H1 (cell line): Measurements from ENCODE around the gene TRABD2B. TPM values are rescaled to one million over a fixed set of nuclear protein-coding genes. Genes with fewer than 3 reads are reported as not detected.
A peak's percentile ranks its signal among the peaks of the same experiment; 100 is the strongest.

Source experiments
- CTCF ChIA-PET: fragments of 300-600 bp; sonication (Branson Sonifier 250); formaldehyde crosslinking; loops from one replicate; lab custom pipeline; 2021; ENCODE audit not compliant: partially characterized antibody; lab: Charles Lee
- POLR2A ChIA-PET: fragments of 300-600 bp; sonication (Branson Sonifier 250); formaldehyde crosslinking; loops from one replicate; lab custom pipeline; 2021; ENCODE audit warnings: inconsistent platforms; ENCODE audit not compliant: partially characterized antibody; lab: Charles Lee
- DNase-seq, 2 experiments: peaks; one replicate each; pipeline versions ENCODE4 v3.0.0 to v3.0.0-alpha.2; 2010 to 2022; ENCODE audit warnings: low spot score in 2 of 2, low read depth in 1 of 2, mixed read lengths in 1 of 2
- FAIRE-seq: peaks from 2 replicates; lab custom pipeline; 2011; peaks lifted over from hg19 to GRCh38; lab: Jason Lieb, UNC
- H2AFZ ChIP-seq: 2 replicates; pipeline ENCODE4 v1.8.1; 2012; ENCODE audit warnings: low read length, inconsistent platforms
- H2AK5ac ChIP-seq: 2 replicates; pipeline ENCODE4 v1.6.1; 2013; ENCODE audit warnings: low read depth, low read length
- H2BK120ac ChIP-seq: replicated peaks from 2 replicates; pipeline ENCODE3; 2013; ENCODE audit warnings: low read depth, low read length, inconsistent platforms
- H2BK12ac ChIP-seq: 2 replicates; pipeline ENCODE4 v1.6.1; 2013; ENCODE audit warnings: low read depth, low read length
- H2BK15ac ChIP-seq: 2 replicates; pipeline ENCODE4 v1.6.1; 2013; ENCODE audit warnings: low read length
- H2BK20ac ChIP-seq: 2 replicates; pipeline ENCODE4 v1.6.1; 2013; ENCODE audit warnings: low read length
- H2BK5ac ChIP-seq: 2 replicates; pipeline ENCODE4 v1.6.1; 2013; ENCODE audit warnings: low read depth, low read length
- H3K14ac ChIP-seq: 2 replicates; pipeline ENCODE4 v1.6.1; 2013; ENCODE audit warnings: inconsistent platforms; ENCODE audit not compliant: insufficient read length
- H3K18ac ChIP-seq: 2 replicates; pipeline ENCODE4 v1.6.1; 2013; ENCODE audit warnings: low read length; ENCODE audit errors: extremely low read depth
- H3K23ac ChIP-seq: 2 replicates; pipeline ENCODE4 v1.6.1; 2013; ENCODE audit warnings: inconsistent platforms; ENCODE audit not compliant: insufficient read length
- H3K23me2 ChIP-seq: 2 replicates; pipeline ENCODE4 v1.6.1; 2013; ENCODE audit warnings: low read depth, low read length
- H3K27ac ChIP-seq: 2 replicates; pipeline ENCODE4 v1.6.1; 2011; ENCODE audit warnings: low read depth, low read length, inconsistent platforms
- H3K27me3 ChIP-seq, 4 experiments: replicated peaks in 1 of 4; 1 replicate in 1 of 4; 2 replicates in 3 of 4; pipeline versions ENCODE4 v1.6.1 to v1.8.1; 2011 to 2013; ENCODE audit warnings: low read length in 3 of 4, mild to moderate bottlenecking in 3 of 4, inconsistent platforms in 2 of 4, mixed read lengths in 2 of 4, moderate library complexity in 1 of 4; ENCODE audit not compliant: control insufficient read depth in 3 of 4, insufficient read depth in 3 of 4; ENCODE audit errors: extremely low read depth in 1 of 4
- H3K36me3 ChIP-seq, 4 experiments: 2 replicates each; pipeline versions ENCODE4 v1.6.1 to v1.8.1; 2011 to 2013; ENCODE audit warnings: mild to moderate bottlenecking in 4 of 4, low read length in 3 of 4, moderate library complexity in 2 of 4, control low read depth in 1 of 4, inconsistent platforms in 1 of 4; ENCODE audit not compliant: insufficient read depth in 4 of 4, control insufficient read depth in 2 of 4
- H3K4ac ChIP-seq: replicated peaks from 2 replicates; pipeline ENCODE3; 2013; ENCODE audit warnings: low read length, low read depth, mixed read lengths, inconsistent platforms; ENCODE audit not compliant: insufficient read length
- H3K4me1 ChIP-seq, 4 experiments: replicated peaks in 1 of 4; 1 replicate in 1 of 4; 2 replicates in 3 of 4; pipeline versions ENCODE4 v1.6.1 to v1.8.1; 2011 to 2013; ENCODE audit warnings: low read length in 3 of 4, inconsistent platforms in 2 of 4, mixed read lengths in 1 of 4; ENCODE audit not compliant: insufficient read depth in 4 of 4, control insufficient read depth in 3 of 4
- H3K4me2 ChIP-seq, 2 experiments: 2 replicates each; pipeline versions ENCODE4 v1.6.1 to v1.8.1; 2011 to 2013; ENCODE audit warnings: low read depth in 2 of 2, low read length in 2 of 2, control low read depth in 1 of 2, inconsistent platforms in 1 of 2, mild to moderate bottlenecking in 1 of 2; ENCODE audit not compliant: insufficient read depth in 1 of 2
- H3K4me3 ChIP-seq, 4 experiments: fragments of 200-600, 300-600 bp in 1 of 4; sonication (generic), shearing (Covaris generic), sonication (Bioruptor Twin) in 1 of 4; 2 replicates each; pipeline versions ENCODE4 v1.5.1 to v1.8.1; 2011 to 2016; ENCODE audit warnings: low read length in 4 of 4, low read depth in 3 of 4, control low read depth in 2 of 4, inconsistent platforms in 2 of 4, mild to moderate bottlenecking in 2 of 4, mixed read lengths in 1 of 4, moderate library complexity in 1 of 4; ENCODE audit not compliant: insufficient read depth in 2 of 4; ENCODE audit errors: extremely low read depth in 1 of 4
- H3K56ac ChIP-seq: replicated peaks from 2 replicates; pipeline ENCODE3; 2013; ENCODE audit warnings: low read depth, mild to moderate bottlenecking, mixed read lengths, low read length, inconsistent platforms; ENCODE audit not compliant: insufficient read length
- H3K79me1 ChIP-seq: 2 replicates; pipeline ENCODE4 v1.6.1; 2013; ENCODE audit warnings: low read depth, low read length, control low read depth
- H3K79me2 ChIP-seq, 2 experiments: 2 replicates each; pipeline versions ENCODE4 v1.6.1 to v1.8.1; 2012 to 2013; ENCODE audit warnings: low read length in 2 of 2, mild to moderate bottlenecking in 2 of 2, inconsistent platforms in 1 of 2; ENCODE audit not compliant: insufficient read depth in 2 of 2, control insufficient read depth in 1 of 2
- H3K9ac ChIP-seq, 4 experiments: replicated peaks in 1 of 4; 1 replicate in 1 of 4; 2 replicates in 3 of 4; pipeline versions ENCODE4 v1.6.1 to v1.8.1; 2011 to 2013; ENCODE audit warnings: low read depth in 3 of 4, low read length in 3 of 4, control low read depth in 2 of 4, mild to moderate bottlenecking in 2 of 4, moderate library complexity in 2 of 4, inconsistent platforms in 1 of 4; ENCODE audit errors: extremely low read depth in 1 of 4
- H3K9me3 ChIP-seq, 2 experiments: 2 replicates each; pipeline versions ENCODE4 v1.6.1 to v1.8.1; 2012 to 2013; ENCODE audit warnings: mild to moderate bottlenecking in 2 of 2, moderate library complexity in 2 of 2, control low read depth in 1 of 2, inconsistent platforms in 1 of 2, low read depth in 1 of 2, low read length in 1 of 2, mixed read lengths in 1 of 2; ENCODE audit not compliant: insufficient read depth in 2 of 2
- H4K20me1 ChIP-seq, 2 experiments: replicated peaks in 1 of 2; 2 replicates each; pipeline versions ENCODE3 to v1.8.1; 2011 to 2013; ENCODE audit warnings: inconsistent platforms in 2 of 2, low read length in 2 of 2, mild to moderate bottlenecking in 1 of 2; ENCODE audit not compliant: insufficient read depth in 2 of 2, control insufficient read depth in 1 of 2
- H4K5ac ChIP-seq: 2 replicates; pipeline ENCODE4 v1.6.1; 2013; ENCODE audit warnings: low read length, low read depth, mixed read lengths, inconsistent platforms; ENCODE audit not compliant: insufficient read length
- H4K8ac ChIP-seq: 2 replicates; pipeline ENCODE4 v1.8.0; 2013; ENCODE audit warnings: mild to moderate bottlenecking, moderate library complexity, low read length, inconsistent platforms; ENCODE audit not compliant: insufficient read depth; ENCODE audit errors: extremely low read depth
- H4K91ac ChIP-seq: replicated peaks from 2 replicates; pipeline ENCODE3; 2013; ENCODE audit warnings: low read length, mixed read lengths, inconsistent platforms; ENCODE audit not compliant: insufficient read length
- CHD1 ChIP-seq: IDR thresholded peaks from 2 replicates; pipeline ENCODE4 v1.6.1; 2012; ENCODE audit warnings: low read depth, low read length, improper control_type of control experiment
- EGR1 ChIP-seq: IDR thresholded peaks from 2 replicates; pipeline ENCODE4 v1.6.1; 2011; ENCODE audit warnings: low read depth, low read length, borderline replicate concordance
- HDAC2 ChIP-seq, 2 experiments: fragments of 300-600 bp in 1 of 2; sonication (generic) in 1 of 2; IDR thresholded peaks; 2 replicates each; pipeline ENCODE4 v1.6.1; 2011 to 2012; ENCODE audit warnings: low read depth in 2 of 2, low read length in 2 of 2, mild to moderate bottlenecking in 2 of 2, moderate library complexity in 2 of 2, borderline replicate concordance in 1 of 2, inconsistent platforms in 1 of 2
- HDAC6 ChIP-seq: IDR thresholded peaks from one replicate; pipeline ENCODE4 v1.7.1; 2012; ENCODE audit warnings: low read depth, mild to moderate bottlenecking, inconsistent platforms, low read length, moderate library complexity
- JUN ChIP-seq: IDR thresholded peaks from 2 replicates; pipeline ENCODE4 v1.6.1; 2011; ENCODE audit warnings: low read depth, mild to moderate bottlenecking, improper control_type of control experiment, low read length
- KDM4A ChIP-seq: IDR thresholded peaks from one replicate; pipeline ENCODE4 v1.7.1; 2012; ENCODE audit warnings: low read depth, mild to moderate bottlenecking, moderate library complexity, low read length, inconsistent platforms; ENCODE audit not compliant: severe bottlenecking
- KDM5A ChIP-seq: fragments of 200-600 bp; IDR thresholded peaks from 2 replicates; pipeline ENCODE4 v1.7.1; 2012; ENCODE audit warnings: mild to moderate bottlenecking, low read length, inconsistent platforms, mixed read lengths
- NANOG ChIP-seq: IDR thresholded peaks from 2 replicates; pipeline ENCODE4 v1.6.1; 2011; ENCODE audit warnings: low read length, low read depth, mild to moderate bottlenecking, inconsistent platforms; ENCODE audit not compliant: insufficient read depth, poor library complexity, severe bottlenecking
- SIX5 ChIP-seq: IDR thresholded peaks from 2 replicates; pipeline ENCODE4 v1.6.1; 2011; ENCODE audit warnings: mild to moderate bottlenecking, low read depth, low read length
- SP1 ChIP-seq: IDR thresholded peaks from 2 replicates; pipeline ENCODE4 v1.6.1; 2011; ENCODE audit warnings: low read depth, low read length
- SP4 ChIP-seq: IDR thresholded peaks from 2 replicates; pipeline ENCODE4 v1.6.1; 2012; ENCODE audit warnings: low read length, inconsistent platforms
- SRF ChIP-seq: IDR thresholded peaks from 2 replicates; pipeline ENCODE4 v1.6.1; 2011; ENCODE audit warnings: mild to moderate bottlenecking, low read depth, low read length, moderate library complexity
- TBP ChIP-seq: IDR thresholded peaks from 2 replicates; pipeline ENCODE4 v1.6.1; 2011; ENCODE audit warnings: low read depth, low read length, improper control_type of control experiment
- TEAD4 ChIP-seq: IDR thresholded peaks from 2 replicates; pipeline ENCODE4 v1.6.1; 2012; ENCODE audit warnings: low read depth, low read length, inconsistent platforms, mixed read lengths
- WGBS, 2 experiments: shearing (Covaris generic) in 1 of 2; methylation state at CpG; one replicate each; pipeline versions ENCODE4 v1.1.6 to v1.1.7; 2013 to 2015; ENCODE audit warnings: low lambda C conversion rate in 2 of 2, mixed read lengths in 2 of 2, inconsistent platforms in 1 of 2, low coverage in 1 of 2, missing lambda C conversion rate in 1 of 2; ENCODE audit not compliant: insufficient replicate concordance in 2 of 2, insufficient coverage in 1 of 2, insufficient read length in 1 of 2; ENCODE audit errors: extremely low coverage in 1 of 2, missing lambda C conversion rate in 1 of 2; 5-methylcytosine and 5-hydroxymethylcytosine counted together
- polyA plus RNA-seq, 7 experiments: library from polyadenylated mRNA; depleted of rRNA in 3 of 7; stranded (reverse) in 5 of 7; unstranded in 2 of 7; fragments of >200 nt in 5 of 7; fragments of 200-250 nt in 2 of 7; gene quantifications; 1 replicate in 5 of 7; 2 replicates in 1 of 7; 4 replicates in 1 of 7; pipeline versions ENCODE4 v1.2.1 to v1.2.3, GENCODE V29; 2011 to 2013; ENCODE audit warnings: missing spikeins in 2 of 7, mixed read lengths in 2 of 7
- total RNA-seq: library from RNA; stranded (reverse); fragmentation: NEBNext Ultra II Directional; extraction: Animal tissue kit (Norgen Biotek cat#: 25700); gene quantifications from 2 replicates; pipeline ENCODE4 v1.2.1, GENCODE V29; 2021

The TRABD2B gene
- total and polyA plus RNA-seq, 2 of the 8 experiments (the other 6 are each of a cell fraction or from before 2014, with no cell fraction given) = 0.95 to 3.4 TPM

- DNase-seq (no peak), FAIRE-seq (no peak)
- H3K27ac ChIP-seq = no peak overlapping the region
- no peak overlapping the region for H2BK20ac ChIP-seq
- H3K27me3 ChIP-seq = no peaks in the 10 kb centered on the region
- no peak overlapping the region for H3K4me3 ChIP-seq
- H2AK5ac ChIP-seq = no peak overlapping the region
- H2BK12ac ChIP-seq = no peak overlapping the region
- no peaks in the 10 kb centered on the region for H3K23me2 ChIP-seq
- TF ChIP-seq SP4 (no peak), CHD1 (no peak), NANOG (no peak), KDM5A (no peak), SIX5 (no peak), HDAC2 (IDR thresholded peaks at IDR 0.05; ENCODE audit: borderline replicate concordance in 1 of 2, low read depth in 2 of 2, low read length in 2 of 2) (no peak), SRF (no peak), SP1 (no peak), HDAC6 (no peak), TBP (no peak), JUN (no peak), EGR1 (no peak), KDM4A (no peak), TEAD4 (no peak)
- H4K20me1 ChIP-seq = peaks cover 0 to 6% of the 10 kb centered on the region in 2 experiments
- H3K79me1 ChIP-seq = no peaks in the 10 kb centered on the region
- no peak overlapping the region for H4K5ac ChIP-seq
- no peaks in the 10 kb centered on the region for H3K9me3 ChIP-seq
- no peak overlapping the region for H3K18ac ChIP-seq
- no peak overlapping the region for H4K8ac ChIP-seq
- H4K91ac ChIP-seq = no peak overlapping the region
- ChIA-PET CTCF (no interaction called here), POLR2A (no interaction called here)
- H2BK15ac ChIP-seq = no peak overlapping the region
- H2BK120ac ChIP-seq = no peak overlapping the region
- no peak overlapping the region for H3K56ac ChIP-seq
- no peak overlapping the region for H3K14ac ChIP-seq
- H3K9ac ChIP-seq = no peak overlapping the region
- WGBS, 2 experiments = 86% methylated on average over 9 of the region's 9 CpGs; no CpG with 5 or more reads in 1 of the 2 experiments
- no peaks in the 10 kb centered on the region for H3K36me3 ChIP-seq
- no peak overlapping the region for H3K23ac ChIP-seq
- H2BK5ac ChIP-seq = peak overlapping the region; percentile 35; the same call in 1 of the 2 replicates
- H3K79me2 ChIP-seq = no peaks in the 10 kb centered on the region
- H3K4me2 ChIP-seq = no peak overlapping the region
- no peak overlapping the region for H3K4ac ChIP-seq
- H3K4me1 ChIP-seq = peaks cover 0 to 6% (median 3%) of the 10 kb centered on the region in 4 experiments; a peak in 3 of 7 replicates
- no peak overlapping the region for H2AFZ ChIP-seq
These were observed 177.7 kb downstream of the TRABD2B start for GRCh38 chr1:47819574-47819888.
